Kidney epithelial cell (primary cell): ENCODE results near the gene MC1R. TPM values are rescaled to one million over a fixed set of nuclear protein-coding genes. Genes with fewer than 3 reads are reported as not detected.

Experiments
- DNase-seq: peaks from one replicate; pipeline ENCODE4 v3.0.0-alpha.2; 2010; ENCODE audit warnings: low read depth
- H3K27me3 ChIP-seq: 2 replicates; pipeline ENCODE4 v1.6.0; 2011; ENCODE audit warnings: low read length; ENCODE audit not compliant: control insufficient read depth, insufficient read depth
- H3K36me3 ChIP-seq: 2 replicates; pipeline ENCODE4 v1.5.1; 2011; ENCODE audit warnings: low read length; ENCODE audit not compliant: control insufficient read depth, insufficient read depth
- H3K4me3 ChIP-seq: 2 replicates; pipeline ENCODE4 v1.5.1; 2011; ENCODE audit warnings: low read depth, mild to moderate bottlenecking, control low read depth, low read length
- CTCF ChIP-seq: IDR thresholded peaks from 2 replicates; pipeline ENCODE4 v1.5.1; 2011; ENCODE audit warnings: mild to moderate bottlenecking, moderate library complexity, low read length, control low read depth, inconsistent platforms; ENCODE audit not compliant: insufficient read depth, poor library complexity, severe bottlenecking
- total RNA-seq: library from RNA; depleted of rRNA; stranded (reverse); fragments of >200 nt; gene quantifications from 2 replicates; pipeline ENCODE4 v1.2.3, GENCODE V29; 2015

Gene MC1R
- total RNA-seq, 1 donor from 2014 or later = 3.0 TPM

- Histone ChIP-seq H3K36me3 (peaks cover 7% of the 10 kb centered on the region), H3K27me3 (no peaks in the 10 kb centered on the region), H3K4me3 (no peak overlapping the region)
- no peak for DNase-seq
- no peak for TF ChIP-seq CTCF
Measured at GRCh38 chr16:89906140-89907025, 12.3 kb upstream of the MC1R start.

GRCh38 chr16:89907055-89907814 lies 11.4 kb upstream of the MC1R start:
- H3K36me3 ChIP-seq = peaks cover 7% of the 10 kb centered on the region
- H3K4me3 ChIP-seq = no peak overlapping the region
- TF ChIP-seq CTCF = no peak
- no peaks in the 10 kb centered on the region for H3K27me3 ChIP-seq
- no peak for DNase-seq

GRCh38 chr16:89908236-89908635 lies 10.4 kb upstream of the MC1R start:
- Histone ChIP-seq H3K4me3 (no peak overlapping the region), H3K36me3 (peaks cover 7% of the 10 kb centered on the region), H3K27me3 (no peaks in the 10 kb centered on the region)
- no peak for DNase-seq
- no peak for TF ChIP-seq CTCF

- Histone ChIP-seq H3K4me3 (no peak overlapping the region), H3K27me3 (no peaks in the 10 kb centered on the region), H3K36me3 (peaks cover 4% of the 10 kb centered on the region)
- peak; percentile 89 for TF ChIP-seq CTCF
- DNase-seq = no peak
Measured at GRCh38 chr16:89909777-89910716, 8.6 kb upstream of the MC1R start.

GRCh38 chr16:89910717-89911354 lies 7.8 kb upstream of the MC1R start:
- Histone ChIP-seq H3K27me3 (no peaks in the 10 kb centered on the region), H3K4me3 (no peak overlapping the region), H3K36me3 (peaks cover 4% of the 10 kb centered on the region)
- no peak for DNase-seq
- TF ChIP-seq CTCF = no peak
